Measurements from ENCODE around the gene SYNGR3.
A peak's percentile ranks its signal among the peaks of the same experiment; 100 is the strongest.
"Not testable (repeated sequence)": the region's sequence is repeated elsewhere in the genome, so short reads cannot be mapped to it uniquely, and the experiment has no call there.

SYNGR3 gene, protein sequence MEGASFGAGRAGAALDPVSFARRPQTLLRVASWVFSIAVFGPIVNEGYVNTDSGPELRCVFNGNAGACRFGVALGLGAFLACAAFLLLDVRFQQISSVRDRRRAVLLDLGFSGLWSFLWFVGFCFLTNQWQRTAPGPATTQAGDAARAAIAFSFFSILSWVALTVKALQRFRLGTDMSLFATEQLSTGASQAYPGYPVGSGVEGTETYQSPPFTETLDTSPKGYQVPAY

GRCh38 chr16:1989209-1990100 is at the start of gene SYNGR3:
Gene SYNGR3, plus strand, starts transcription at chr16:1989970. Its CDS starts 133 bp downstream, at chr16:1990103.
- no peak for DNase-seq

DNA sequence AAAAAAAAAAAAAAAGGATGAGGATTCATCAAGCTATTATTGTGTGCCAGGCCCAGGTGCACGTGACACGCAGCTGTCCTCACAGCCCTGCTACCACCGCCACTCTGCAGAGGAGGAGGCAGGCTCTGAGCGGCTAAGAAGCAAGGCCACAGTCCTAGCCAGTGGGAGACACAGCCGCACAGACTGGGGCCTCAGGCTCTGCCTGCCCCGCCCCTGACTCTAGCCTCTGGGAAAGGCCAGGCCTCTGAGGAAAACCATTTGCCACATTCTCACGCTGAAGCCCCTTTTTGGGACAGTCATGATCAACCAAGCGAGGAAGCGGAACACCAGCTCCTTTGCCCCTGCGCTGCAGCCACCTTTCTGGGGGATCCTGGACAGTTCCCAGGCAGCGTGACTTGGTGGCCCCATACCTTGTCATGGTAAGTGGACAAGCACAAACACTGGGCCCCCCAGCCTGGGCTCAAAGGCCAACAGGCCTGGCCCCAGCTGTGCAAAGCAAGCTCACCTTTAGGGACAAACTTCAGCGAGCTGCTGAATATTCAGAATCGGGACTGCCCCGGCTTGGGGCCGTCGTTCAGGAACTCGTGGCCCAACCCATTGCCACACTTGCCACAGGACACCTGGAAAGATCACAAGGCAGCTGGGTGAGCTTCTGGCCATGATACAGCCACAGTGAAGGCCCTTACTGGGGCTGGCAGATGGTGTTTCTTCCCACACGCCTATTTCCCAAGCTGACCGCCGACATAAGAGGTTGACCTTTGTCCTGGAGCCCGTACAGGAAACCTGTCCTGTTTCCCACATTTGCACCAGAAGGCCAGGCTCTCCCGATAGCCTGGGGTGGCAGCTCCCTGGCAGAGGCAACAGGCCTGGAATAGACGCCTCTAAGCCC is 49.3 kb upstream of the SYNGR3 start:
- DNase-seq, result no peak

GRCh38 chr16:1941162-1942046 is 48.4 kb upstream of the SYNGR3 start:
- no peak for DNase-seq

DNA sequence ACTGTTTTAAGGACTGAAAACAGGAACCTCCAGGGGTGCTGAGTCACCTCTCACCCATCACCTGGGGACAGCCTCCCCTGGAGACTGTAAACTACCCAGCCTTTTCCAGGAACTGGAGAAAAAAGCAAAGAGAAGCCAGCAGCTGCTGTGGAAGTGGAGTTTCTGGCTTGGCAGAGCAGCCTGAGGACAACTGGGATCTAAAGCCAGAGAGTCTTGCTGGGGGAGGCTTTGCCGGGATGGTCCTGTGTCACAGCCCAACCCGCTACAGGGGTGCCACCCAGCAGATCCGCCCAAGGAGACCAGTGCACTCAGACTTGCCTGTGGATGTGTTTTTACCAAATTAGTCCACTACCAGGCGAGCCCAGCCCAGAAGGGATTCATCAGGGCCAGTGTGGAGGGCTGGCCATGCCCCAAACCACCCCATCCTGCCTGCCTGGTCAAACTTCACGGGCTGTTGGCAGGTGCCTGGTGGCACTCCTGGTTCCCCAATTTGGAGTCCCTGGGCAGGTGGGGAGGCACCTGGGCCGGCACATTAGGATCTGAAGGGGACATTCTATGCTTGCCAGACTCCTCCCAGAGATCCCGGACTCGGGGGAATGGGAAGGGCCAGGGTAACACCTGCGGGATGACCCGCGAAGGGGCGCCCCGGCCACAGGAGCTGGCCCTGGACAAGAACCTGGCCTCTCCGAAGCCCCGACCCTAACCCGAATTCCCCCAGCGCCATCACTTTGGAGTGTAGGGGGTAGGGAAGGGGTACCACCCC is 47.5 kb upstream of the SYNGR3 start:
- no peak for DNase-seq

GRCh38 chr16:1942810-1943726 is 46.7 kb upstream of the SYNGR3 start, which contains the start of gene MSRB1:
Gene MSRB1, minus strand, starts transcription at chr16:1943199. Its CDS starts 43 bp downstream, at chr16:1943156.
- peak; percentile 94 for DNase-seq

GRCh38 chr16:1944612-1945199 is 45.1 kb upstream of the SYNGR3 start:
- no peak for DNase-seq

DNA sequence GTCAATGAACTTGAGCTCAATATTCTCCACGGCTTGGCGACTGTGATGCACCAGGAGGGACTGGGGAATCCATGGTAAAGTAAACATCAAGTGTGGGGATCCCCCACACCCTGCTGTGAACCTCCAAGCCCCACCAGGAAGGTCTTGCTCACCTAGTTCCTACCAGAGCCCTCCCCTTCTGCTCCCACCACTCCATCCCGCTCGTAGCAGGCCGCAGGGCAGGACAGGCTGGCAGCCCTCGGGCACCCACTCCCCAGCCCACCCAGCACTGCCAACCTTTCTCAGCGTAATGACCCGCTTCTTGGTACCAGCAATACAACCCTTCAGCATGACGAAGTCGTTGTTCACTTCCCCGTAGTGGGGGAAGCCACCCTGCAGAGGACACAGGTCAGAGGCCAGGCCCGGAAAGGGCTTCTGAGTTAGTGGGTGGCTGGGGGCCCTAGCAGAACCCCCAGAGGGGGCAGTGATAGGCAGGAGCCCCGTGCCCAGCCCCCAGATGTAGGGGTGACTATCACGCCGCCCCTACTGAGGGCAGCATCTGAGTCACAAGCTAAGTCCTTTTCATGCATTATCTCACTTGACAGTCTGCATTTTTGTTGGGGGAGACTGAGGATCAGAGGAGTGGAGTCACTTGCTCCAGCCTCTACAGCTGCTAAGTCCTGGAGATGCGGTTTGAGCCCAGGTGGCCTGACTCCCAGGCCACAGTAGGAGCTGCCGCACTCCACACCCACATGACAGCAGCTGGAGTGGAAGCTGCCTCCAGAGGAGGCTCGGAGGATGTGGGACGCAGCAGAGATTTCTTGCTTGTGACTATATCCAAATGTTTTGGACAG is 44.0 kb upstream of the SYNGR3 start:
- no peak for DNase-seq

GRCh38 chr16:1946495-1947368 is 43.0 kb upstream of the SYNGR3 start:
- no peak for DNase-seq

DNA sequence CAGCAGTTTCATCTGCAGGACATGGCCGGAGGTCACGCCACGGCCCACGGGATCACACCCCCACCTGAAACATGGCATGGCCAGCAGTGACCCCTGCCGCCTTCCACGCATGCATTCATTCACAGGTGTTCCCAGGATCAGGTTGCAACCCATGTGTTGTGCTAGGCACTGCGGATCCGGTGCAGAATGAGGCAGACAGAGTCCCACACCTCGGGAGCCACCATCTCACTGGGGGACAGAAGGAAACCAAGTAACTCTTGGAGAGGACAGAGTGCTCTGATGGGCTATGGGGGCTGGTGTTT is 42.5 kb upstream of the SYNGR3 start:
- DNase-seq, result no peak

DNA sequence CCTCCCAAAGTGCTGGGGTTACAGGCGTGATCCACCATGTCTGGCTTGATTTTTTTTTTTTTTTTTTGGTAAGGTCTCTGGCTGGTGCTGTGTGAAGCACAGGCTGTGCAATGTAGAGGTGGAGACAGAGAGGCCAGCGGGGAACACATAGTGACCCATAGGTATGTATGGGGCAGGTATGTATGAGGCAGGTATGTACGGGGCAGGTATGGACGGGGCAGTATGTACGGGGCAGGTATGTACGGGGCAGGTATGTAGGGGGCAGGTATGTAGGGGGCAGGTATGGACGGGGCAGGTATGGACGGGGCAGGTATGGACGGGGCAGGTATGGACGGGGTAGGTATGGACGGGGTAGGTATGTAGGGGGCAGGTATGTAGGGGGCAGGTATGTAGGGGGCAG is 40.3 kb upstream of the SYNGR3 start:
- DNase-seq, result no peak

- no peak for DNase-seq
Observed at GRCh38 chr16:1950047-1950446, 39.7 kb upstream of the SYNGR3 start.

GRCh38 chr16:1950559-1950958 is 39.2 kb upstream of the SYNGR3 start:
- DNase-seq, result no peak

DNA sequence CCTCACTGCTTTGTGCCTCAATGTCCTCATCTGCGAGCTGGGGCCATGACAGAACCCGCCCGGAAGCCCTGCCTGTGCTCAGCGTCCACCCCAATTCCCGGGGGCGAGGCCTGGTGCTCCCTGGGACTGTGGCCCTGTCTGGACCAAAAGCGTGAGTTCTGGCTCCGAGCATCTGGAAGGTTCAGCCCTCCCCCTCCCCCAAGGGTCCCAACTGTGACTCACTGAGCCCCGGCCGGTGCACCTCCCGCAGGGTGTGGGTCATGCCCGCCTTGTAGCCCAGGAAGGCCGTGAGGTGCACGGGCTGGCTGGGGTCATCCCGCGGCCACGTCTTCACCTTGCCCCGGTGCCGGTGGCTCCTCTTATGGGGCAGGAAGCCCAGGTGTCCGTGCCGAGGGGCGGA is 36.0 kb upstream of the SYNGR3 start:
- DNase-seq, result no peak

DNA sequence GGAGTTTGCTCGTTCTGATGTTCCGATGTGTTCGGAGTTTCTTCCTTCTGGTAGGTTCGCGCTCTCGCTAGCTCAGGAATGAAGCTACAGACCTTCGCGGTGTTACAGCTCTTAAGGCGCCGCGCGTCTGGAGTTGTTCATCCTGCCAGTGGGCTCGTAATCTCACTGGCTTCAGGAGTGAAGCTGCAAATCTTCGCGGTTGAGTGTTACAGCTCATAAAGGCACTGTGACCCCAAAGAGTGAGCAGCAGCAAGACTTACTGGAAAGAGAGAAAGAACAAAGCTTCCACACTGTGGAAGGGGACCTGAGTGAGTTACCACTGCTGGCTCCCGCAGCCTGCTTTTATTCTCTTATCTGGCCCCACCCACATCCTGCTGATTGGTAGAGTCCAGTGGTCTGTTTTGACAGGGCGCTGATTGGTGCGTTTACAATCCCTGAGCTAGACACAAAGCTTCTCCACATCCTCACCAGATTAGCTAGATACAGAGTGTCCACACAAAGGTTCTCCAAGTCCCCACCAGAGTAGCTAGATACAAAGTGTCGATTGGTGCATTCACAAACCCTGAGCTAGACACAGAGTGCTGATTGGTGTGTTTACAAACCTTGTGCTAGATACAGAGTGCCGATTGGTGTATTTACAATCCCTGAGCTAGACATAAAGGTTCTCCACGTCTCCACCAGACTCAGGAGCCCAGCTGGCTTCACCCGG is 32.2 kb upstream of the SYNGR3 start:
- not testable (repeated sequence) for DNase-seq

GRCh38 chr16:1958143-1958491 is 31.7 kb upstream of the SYNGR3 start:
- DNase-seq, result not testable (repeated sequence)

DNA sequence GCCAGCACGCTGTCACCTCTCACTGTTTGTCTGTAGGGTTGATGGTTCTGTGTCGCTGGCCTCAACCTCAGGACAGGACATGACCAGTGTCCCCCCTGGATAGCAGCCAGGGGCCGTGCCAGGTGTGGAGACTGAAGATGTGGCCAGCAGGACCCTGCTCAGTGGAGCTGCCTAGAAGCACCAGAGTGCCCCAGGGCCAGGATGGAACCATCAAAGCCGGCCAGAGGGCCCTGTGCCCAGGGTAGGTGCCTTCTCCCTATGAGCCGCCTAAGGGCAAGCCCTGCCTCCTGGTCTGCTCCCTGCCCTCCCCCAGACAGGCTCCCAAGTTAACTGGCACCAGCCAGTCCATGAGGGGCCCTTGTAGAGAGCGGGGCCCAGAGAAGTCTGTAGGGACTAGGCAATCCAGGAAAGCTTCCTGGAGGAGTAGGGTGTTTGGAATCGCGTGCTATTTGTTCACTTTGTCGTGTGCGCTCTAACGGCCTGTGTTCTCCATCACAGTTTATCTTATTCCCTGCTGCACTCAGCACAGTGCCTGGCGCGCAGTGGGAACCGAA is 31.0 kb upstream of the SYNGR3 start:
- DNase-seq, result no peak
